ENCODE measurements around the gene SLC44A3. TPM values are rescaled to one million over a fixed set of nuclear protein-coding genes. Genes with fewer than 3 reads are reported as not detected.

The SLC44A3 gene
- total and polyA plus RNA-seq, 9 of the 15 experiments (the other 6 are each of a cell fraction or from before 2014, with no cell fraction given) = not detected

- TF ChIP-seq DEAF1 (CRISPR knock-in tag; IDR thresholded peaks at IDR 0.05) (peak; percentile 68; the same call in 1 of the 2 replicates), CEBPG (CRISPR knock-in tag; IDR thresholded peaks at IDR 0.05) (no peak), CEBPG (tag; conservative IDR thresholded peaks at IDR 0.05 in 1 of 2, IDR thresholded peaks at IDR 0.05 in 1 of 2) (0 out of 4 replicates have a peak, but pooled peaks have one; percentile 13 to 24), CTCF (IDR thresholded peaks at IDR 0.05 in 2 of 3, conservative IDR thresholded peaks at IDR 0.05 in 1 of 3; ENCODE audit: insufficient read depth in 2 of 3, low read depth in 1 of 3, low read length in 3 of 3) (peak; percentile 37 to 63 (median 46); a peak in 4 of 6 replicates), STAG1 (CRISPR knock-in tag; IDR thresholded peaks at IDR 0.05; ENCODE audit: borderline replicate concordance) (peak; percentile 51; the same call in 1 of the 2 replicates), MAZ (CRISPR knock-in tag; conservative IDR thresholded peaks at IDR 0.05 in 1 of 2, IDR thresholded peaks at IDR 0.05 in 1 of 2) (no peak), ETS1 (conservative IDR thresholded peaks at IDR 0.05; ENCODE audit: control insufficient read depth, low read depth, low read length) (no peak), RAD21 (CRISPR knock-in tag; conservative IDR thresholded peaks at IDR 0.05 in 1 of 2, IDR thresholded peaks at IDR 0.05 in 1 of 2) (peak; percentile 82 to 84), ZNF212 (CRISPR knock-in tag; IDR thresholded peaks at IDR 0.05) (no peak)
These were observed 18.1 kb upstream of the SLC44A3 start (continued) for GRCh38 chr1:94801919-94802546.

Measured in K562 (cell line).